Breast epithelium (tissue), 3 donors: ENCODE measurements around the gene CAMK2B.

Experiments used
- POLR2A ChIP-seq: fragments of 450-650 bp; IDR thresholded peaks from one replicate; pipeline ENCODE4 v1.6.1; 2016; ENCODE audit warnings: antibody characterized with exemption, mild to moderate bottlenecking, moderate library complexity
- POLR2AphosphoS5 ChIP-seq, 3 donors: sonication (generic); formaldehyde crosslinking; IDR thresholded peaks; one replicate each; pipeline ENCODE4 v1.6.1; 2017; ENCODE audit warnings: antibody characterized with exemption in 3 of 3
- TF ChIP-seq, protein P1 (sequence below), 3 donors: fragments of 450-650 bp; IDR thresholded peaks; one replicate each; pipeline ENCODE4 v1.5.1; 2016 to 2017; ENCODE audit warnings: antibody characterized with exemption in 3 of 3, mild to moderate bottlenecking in 3 of 3, moderate library complexity in 3 of 3

DNA sequence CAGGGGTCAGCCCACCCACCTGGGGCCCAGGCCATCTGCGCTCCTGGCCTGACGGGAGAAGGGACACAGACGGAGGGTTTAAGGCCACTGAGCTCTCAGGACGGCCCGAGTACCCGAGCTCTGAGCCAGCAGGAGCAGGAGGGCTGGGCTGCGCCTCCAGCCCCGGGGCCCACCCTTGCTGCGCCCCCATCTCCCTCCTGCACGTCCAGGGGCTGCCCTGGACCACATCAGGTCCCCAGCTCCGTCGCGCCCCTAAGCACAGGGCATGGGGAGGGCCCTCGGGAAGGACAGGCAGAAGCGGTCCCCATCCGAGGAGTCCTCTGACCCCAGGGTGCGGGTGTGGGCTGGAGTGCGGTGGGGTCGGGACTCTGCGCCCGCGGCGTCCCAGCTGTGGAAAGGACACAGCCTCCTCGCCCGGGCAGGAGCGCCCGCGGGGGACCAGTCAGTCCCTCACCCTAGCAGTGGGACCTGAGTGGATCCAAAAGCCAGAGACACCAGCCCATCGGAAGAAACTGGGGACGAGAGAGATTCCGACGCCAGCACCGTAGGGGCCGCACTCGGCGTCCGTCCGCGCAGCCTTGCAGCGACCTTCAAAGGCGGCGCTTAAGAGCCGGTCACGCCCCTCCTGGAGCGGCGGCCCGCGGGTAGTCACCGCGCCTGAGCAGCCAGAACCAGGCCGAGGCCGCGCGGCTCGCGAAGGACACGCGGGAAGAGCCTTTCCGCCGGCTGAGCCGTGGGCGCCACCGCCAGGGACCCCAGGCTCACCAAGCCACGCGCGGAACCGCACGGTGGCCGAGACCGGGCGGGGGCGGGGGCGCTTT, 15.9 kb downstream of the CAMK2B start:
- TF ChIP-seq, protein P1, sequence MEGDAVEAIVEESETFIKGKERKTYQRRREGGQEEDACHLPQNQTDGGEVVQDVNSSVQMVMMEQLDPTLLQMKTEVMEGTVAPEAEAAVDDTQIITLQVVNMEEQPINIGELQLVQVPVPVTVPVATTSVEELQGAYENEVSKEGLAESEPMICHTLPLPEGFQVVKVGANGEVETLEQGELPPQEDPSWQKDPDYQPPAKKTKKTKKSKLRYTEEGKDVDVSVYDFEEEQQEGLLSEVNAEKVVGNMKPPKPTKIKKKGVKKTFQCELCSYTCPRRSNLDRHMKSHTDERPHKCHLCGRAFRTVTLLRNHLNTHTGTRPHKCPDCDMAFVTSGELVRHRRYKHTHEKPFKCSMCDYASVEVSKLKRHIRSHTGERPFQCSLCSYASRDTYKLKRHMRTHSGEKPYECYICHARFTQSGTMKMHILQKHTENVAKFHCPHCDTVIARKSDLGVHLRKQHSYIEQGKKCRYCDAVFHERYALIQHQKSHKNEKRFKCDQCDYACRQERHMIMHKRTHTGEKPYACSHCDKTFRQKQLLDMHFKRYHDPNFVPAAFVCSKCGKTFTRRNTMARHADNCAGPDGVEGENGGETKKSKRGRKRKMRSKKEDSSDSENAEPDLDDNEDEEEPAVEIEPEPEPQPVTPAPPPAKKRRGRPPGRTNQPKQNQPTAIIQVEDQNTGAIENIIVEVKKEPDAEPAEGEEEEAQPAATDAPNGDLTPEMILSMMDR (IDR thresholded peaks at IDR 0.05): no peak
- TF ChIP-seq POLR2A: no peak
- no peak for TF ChIP-seq POLR2AphosphoS5 (IDR thresholded peaks at IDR 0.05)
